Nephron progenitor cell (in vitro differentiated cells): Measurements from ENCODE around the gene SLC22A2.
"Not testable (repeated sequence)": the region's sequence is repeated elsewhere in the genome, so short reads cannot be mapped to it uniquely, and the experiment has no call there.

Source experiments
- DNase-seq: peaks from one replicate; pipeline ENCODE4 v3.0.0; 2021
- H3K27ac Mint-ChIP-seq: 2 replicates; pipeline ENCODE4 v1.8.0; 2021; ENCODE audit warnings: mild to moderate bottlenecking, moderate library complexity, mixed read lengths
- H3K27me3 Mint-ChIP-seq: 2 replicates; pipeline ENCODE4 v1.8.0; 2021; ENCODE audit warnings: mild to moderate bottlenecking, low read depth, mixed read lengths; ENCODE audit not compliant: poor library complexity
- H3K36me3 Mint-ChIP-seq: 2 replicates; pipeline ENCODE4 v1.8.0; 2021; ENCODE audit warnings: low read depth, mixed read lengths
- H3K4me1 Mint-ChIP-seq: 2 replicates; pipeline ENCODE4 v1.8.0; 2021; ENCODE audit warnings: mixed read lengths
- H3K4me3 Mint-ChIP-seq: 2 replicates; pipeline ENCODE4 v1.8.0; 2021; ENCODE audit warnings: mild to moderate bottlenecking, moderate library complexity, mixed read lengths
- H3K9me3 Mint-ChIP-seq: 2 replicates; pipeline ENCODE4 v1.8.0; 2021; ENCODE audit warnings: mild to moderate bottlenecking, moderate library complexity, mixed read lengths
- CTCF ChIP-seq: fragments of 200-600 bp; sonication (generic); IDR thresholded peaks from 2 replicates; pipeline ENCODE4 v1.5.0; 2021; ENCODE audit warnings: antibody characterized with exemption

The SLC22A2 gene

GRCh38 chr6:160258346-160259142, at the start of gene SLC22A2:
Gene SLC22A2 (minus strand): TSS chr6:160258821. CDS start chr6:160258757, 64 bp downstream.
- H3K9me3 Mint-ChIP-seq, result no peaks in the 10 kb centered on the region
- H3K36me3 Mint-ChIP-seq, result no peaks in the 10 kb centered on the region
- H3K4me3 Mint-ChIP-seq, result no peak within 1 kb of the TSS
- H3K4me1 Mint-ChIP-seq, result peaks cover 47% of the 10 kb centered on the region
- H3K27ac Mint-ChIP-seq, result peak within 1 kb of the TSS; percentile 55
- DNase-seq, result no peak
- H3K27me3 Mint-ChIP-seq, result peaks cover 14% of the 10 kb centered on the region
- no peak for TF ChIP-seq CTCF

GRCh38 chr6:160305926-160306713, 47.5 kb upstream of the SLC22A2 start:
- no peak for TF ChIP-seq CTCF
- H3K27me3 Mint-ChIP-seq, result peaks cover 7% of the 10 kb centered on the region
- no peak for DNase-seq
- peaks cover 66% of the 10 kb centered on the region for H3K9me3 Mint-ChIP-seq
- peaks cover 14% of the 10 kb centered on the region for H3K36me3 Mint-ChIP-seq
- no peak overlapping the region for H3K4me3 Mint-ChIP-seq
- peaks cover 28% of the 10 kb centered on the region for H3K4me1 Mint-ChIP-seq
- H3K27ac Mint-ChIP-seq, result peak overlapping the region; percentile 83

- Mint-ChIP-seq H3K4me3 (no peak overlapping the region), H3K4me1 (peaks cover 47% of the 10 kb centered on the region), H3K9me3 (peaks cover 44% of the 10 kb centered on the region), H3K36me3 (peaks cover 12% of the 10 kb centered on the region), H3K27ac (no peak overlapping the region), H3K27me3 (peaks cover 7% of the 10 kb centered on the region)
- no peak for DNase-seq
- TF ChIP-seq CTCF, result no peak
These were observed 45.2 kb upstream of the SLC22A2 start for GRCh38 chr6:160303806-160304205.

- H3K9me3 Mint-ChIP-seq, result peaks cover 33% of the 10 kb centered on the region
- H3K4me1 Mint-ChIP-seq, result peaks cover 47% of the 10 kb centered on the region
- H3K27me3 Mint-ChIP-seq, DNase-seq, H3K27ac Mint-ChIP-seq, H3K4me3 Mint-ChIP-seq: not testable (repeated sequence)
- peaks cover 12% of the 10 kb centered on the region for H3K36me3 Mint-ChIP-seq
These were observed 43.9 kb upstream of the SLC22A2 start for GRCh38 chr6:160302431-160303082.

- Mint-ChIP-seq H3K4me1 (peaks cover 45% of the 10 kb centered on the region), H3K27me3 (peaks cover 7% of the 10 kb centered on the region), H3K27ac (no peak overlapping the region), H3K4me3 (no peak overlapping the region), H3K9me3 (peaks cover 32% of the 10 kb centered on the region), H3K36me3 (peaks cover 12% of the 10 kb centered on the region)
- no peak for DNase-seq
- TF ChIP-seq CTCF, result no peak
These were observed 42.7 kb upstream of the SLC22A2 start for GRCh38 chr6:160301339-160301738.
